ENCODE measurements around the gene SLC25A53. TPM values are rescaled to one million over a fixed set of nuclear protein-coding genes. Genes with fewer than 3 reads are reported as not detected.
A peak's percentile ranks its signal among the peaks of the same experiment; 100 is the strongest.

Gene SLC25A53, protein sequence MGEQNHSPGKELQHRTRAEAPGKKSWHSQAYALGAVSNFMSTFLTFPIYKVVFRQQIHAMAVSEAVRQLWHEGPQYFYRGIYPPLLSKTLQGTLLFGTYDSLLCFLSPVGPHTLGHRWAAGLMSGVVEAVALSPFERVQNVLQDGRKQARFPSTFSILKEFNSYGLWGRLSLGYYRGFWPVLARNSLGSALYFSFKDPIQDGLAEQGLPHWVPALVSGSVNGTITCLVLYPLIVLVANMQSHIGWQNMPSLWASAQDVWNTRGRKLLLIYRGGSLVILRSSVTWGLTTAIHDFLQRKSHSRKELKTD
- total RNA-seq = 10 to 100 TPM in 2 of 4 donors, not detected in 2; 17.1 to 23.3 TPM

DNA sequence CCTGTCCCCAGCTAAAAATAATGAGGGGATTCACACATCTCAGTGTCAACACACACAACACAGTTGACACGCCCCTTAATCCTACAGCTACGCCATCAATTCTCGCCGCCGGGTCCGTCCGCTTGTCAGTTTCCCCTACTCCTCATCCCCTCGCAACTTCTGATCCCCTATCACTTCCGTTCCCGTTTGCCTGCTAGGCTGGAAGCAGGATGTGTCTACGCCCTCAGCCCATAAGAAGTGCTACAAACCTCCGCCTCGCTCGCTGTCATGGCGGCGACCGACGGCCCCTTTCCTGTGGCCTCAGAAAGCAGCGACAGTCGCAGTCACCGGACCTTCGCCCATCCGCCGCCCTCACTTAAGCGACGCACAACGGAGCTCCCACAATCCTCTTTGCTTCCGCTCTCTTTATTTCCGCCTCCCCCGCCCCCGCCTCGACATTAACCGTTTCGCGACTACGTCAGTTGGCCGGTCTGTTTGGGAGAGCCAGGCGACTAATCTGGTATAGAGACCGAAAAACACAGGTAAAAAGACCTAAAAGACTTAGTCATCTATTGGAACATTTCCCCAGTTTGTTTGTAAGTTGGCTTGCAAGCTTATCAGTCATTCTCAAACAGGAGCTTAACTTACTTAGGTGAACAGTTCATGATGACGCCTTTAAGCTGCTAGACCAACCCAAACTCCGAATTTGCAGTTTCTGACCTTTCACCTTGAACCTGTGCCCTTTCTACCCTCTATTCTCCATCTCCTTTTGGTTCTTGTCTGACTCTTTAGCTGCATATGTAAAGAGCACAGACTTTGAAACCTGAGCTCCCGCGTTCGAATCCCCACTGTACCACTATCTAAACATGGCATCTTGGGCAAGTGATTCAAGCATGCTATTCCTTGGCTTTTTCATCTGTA lies at the start of gene SLC25A53:
Gene SLC25A53, minus strand, starts transcription at position 380 of the 900 bp plus-strand sequence. CDS start 51,752 bp downstream, outside the sequence.
- intact Hi-C loops (cut with DNase I; ENCODE audit: low total_unique reads) (no loop called here), in situ Hi-C loops (cut with MboI; ENCODE audit: low pct_ligation_motif_present in 1 of 4, low pct_unique_long_range_greater_than_20kb in 1 of 4, low sequenced_read_pairs in 3 of 4) (loop anchor here in 1 of 4 donors (25.0 kb wide), 1 partner anchor 470 kb away; the partner anchor contains the start of gene MORF4L2)
- Histone ChIP-seq H3K27me3 (no peaks in the 10 kb centered on the region), H3K4me1 (peaks cover 0 to 12% (median 0%) of the 10 kb centered on the region in 4 donors), H3K36me3 (no peaks in the 10 kb centered on the region), H3K4me3 (peak within 1 kb of the TSS; percentile 29 to 65 (median 53)), H3K27ac (peak within 1 kb of the TSS; percentile 89 to 92 (median 91)), H3K9me3 (no peaks in the 10 kb centered on the region)
- WGBS, 2 donors (ENCODE audit: low coverage in 1 of 2) = 0 to 45% methylated on average over 3 to 44 of the region's 44 CpGs
- peak; percentile 80 for DNase-seq
- TF ChIP-seq POLR2AphosphoS5 (IDR thresholded peaks at IDR 0.05) = peak; percentile 45 to 63 (median 49)
- TF ChIP-seq EP300 (IDR thresholded peaks at IDR 0.05; ENCODE audit: low read depth) = no peak
- TF ChIP-seq POLR2A (IDR thresholded peaks at IDR 0.05) = peak; percentile 68

DNA sequence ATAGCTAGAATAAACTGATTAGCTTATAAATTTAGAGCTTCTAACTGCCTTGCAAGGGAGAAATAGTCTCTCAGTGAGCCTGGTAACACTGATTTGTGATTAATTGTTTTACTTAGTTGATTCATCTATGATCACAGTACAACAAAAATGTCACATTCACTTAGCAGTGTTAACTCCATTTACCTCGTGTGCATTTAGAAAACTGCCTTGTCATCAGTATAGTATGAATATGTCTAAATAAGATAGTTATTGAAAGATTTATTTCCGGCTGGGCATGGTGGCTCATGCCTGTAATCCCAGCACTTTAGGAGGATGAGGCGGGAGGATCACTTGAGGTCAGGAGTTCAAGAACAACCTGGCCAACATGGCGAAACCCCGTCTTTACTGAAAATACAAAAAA lies 48.7 kb upstream of the SLC25A53 start:
- TF ChIP-seq EP300 (IDR thresholded peaks at IDR 0.05; ENCODE audit: low read depth) (no peak), POLR2AphosphoS5 (IDR thresholded peaks at IDR 0.05) (no peak), POLR2A (IDR thresholded peaks at IDR 0.05) (no peak)
- TF ChIP-seq, protein P1, sequence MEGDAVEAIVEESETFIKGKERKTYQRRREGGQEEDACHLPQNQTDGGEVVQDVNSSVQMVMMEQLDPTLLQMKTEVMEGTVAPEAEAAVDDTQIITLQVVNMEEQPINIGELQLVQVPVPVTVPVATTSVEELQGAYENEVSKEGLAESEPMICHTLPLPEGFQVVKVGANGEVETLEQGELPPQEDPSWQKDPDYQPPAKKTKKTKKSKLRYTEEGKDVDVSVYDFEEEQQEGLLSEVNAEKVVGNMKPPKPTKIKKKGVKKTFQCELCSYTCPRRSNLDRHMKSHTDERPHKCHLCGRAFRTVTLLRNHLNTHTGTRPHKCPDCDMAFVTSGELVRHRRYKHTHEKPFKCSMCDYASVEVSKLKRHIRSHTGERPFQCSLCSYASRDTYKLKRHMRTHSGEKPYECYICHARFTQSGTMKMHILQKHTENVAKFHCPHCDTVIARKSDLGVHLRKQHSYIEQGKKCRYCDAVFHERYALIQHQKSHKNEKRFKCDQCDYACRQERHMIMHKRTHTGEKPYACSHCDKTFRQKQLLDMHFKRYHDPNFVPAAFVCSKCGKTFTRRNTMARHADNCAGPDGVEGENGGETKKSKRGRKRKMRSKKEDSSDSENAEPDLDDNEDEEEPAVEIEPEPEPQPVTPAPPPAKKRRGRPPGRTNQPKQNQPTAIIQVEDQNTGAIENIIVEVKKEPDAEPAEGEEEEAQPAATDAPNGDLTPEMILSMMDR (IDR thresholded peaks at IDR 0.05) = no peak
- Histone ChIP-seq H3K27me3 (no peaks in the 10 kb centered on the region), H3K36me3 (no peaks in the 10 kb centered on the region), H3K27ac (no peak overlapping the region), H3K9me3 (no peaks in the 10 kb centered on the region), H3K4me3 (no peak overlapping the region), H3K4me1 (no peaks in the 10 kb centered on the region)
- no peak for DNase-seq
- in situ Hi-C loops (cut with MboI; ENCODE audit: low pct_ligation_motif_present in 1 of 4, low pct_unique_long_range_greater_than_20kb in 1 of 4, low sequenced_read_pairs in 3 of 4) (no loop called here), intact Hi-C loops (cut with DNase I; ENCODE audit: low total_unique reads) (no loop called here)
- WGBS, 2 donors (ENCODE audit: low coverage in 1 of 2) = 81 to 92% methylated on average over 2 to 5 of the region's 5 CpGs

DNA sequence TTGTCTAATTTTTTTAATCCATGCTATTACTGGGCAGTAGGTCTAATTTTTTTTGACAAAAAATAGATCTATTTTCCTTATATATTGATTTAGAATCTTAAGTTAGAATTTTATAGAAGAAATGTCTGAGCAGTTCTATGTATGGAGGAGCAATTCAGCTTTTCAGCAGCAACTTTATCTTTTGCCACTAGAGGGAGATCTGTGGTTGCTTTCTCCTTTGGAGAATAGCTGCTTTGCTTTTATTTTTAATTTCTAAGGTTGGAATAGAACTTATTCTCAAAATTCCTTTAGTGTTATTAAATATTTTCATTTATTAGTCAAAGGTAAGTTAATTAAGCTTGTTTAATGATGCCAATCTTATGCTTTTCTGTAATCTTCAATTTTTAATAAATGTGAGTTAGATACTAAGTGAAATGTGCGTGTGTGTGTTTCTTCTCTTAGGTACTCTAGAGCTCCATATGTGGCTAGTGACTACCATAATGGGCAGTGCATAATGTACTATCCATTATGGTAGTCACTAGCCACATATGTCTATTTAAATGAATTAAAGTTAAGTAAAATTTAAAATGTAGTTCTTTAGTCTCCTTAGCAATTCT lies 38.8 kb upstream of the SLC25A53 start:
- Histone ChIP-seq H3K36me3 (no peaks in the 10 kb centered on the region), H3K9me3 (no peaks in the 10 kb centered on the region), H3K4me3 (no peak overlapping the region), H3K4me1 (no peaks in the 10 kb centered on the region), H3K27ac (no peak overlapping the region), H3K27me3 (no peaks in the 10 kb centered on the region)
- intact Hi-C loops (cut with DNase I; ENCODE audit: low total_unique reads) (no loop called here), in situ Hi-C loops (cut with MboI; ENCODE audit: low pct_ligation_motif_present in 1 of 4, low pct_unique_long_range_greater_than_20kb in 1 of 4, low sequenced_read_pairs in 3 of 4) (no loop called here)
- TF ChIP-seq POLR2AphosphoS5 (IDR thresholded peaks at IDR 0.05) (no peak), EP300 (IDR thresholded peaks at IDR 0.05; ENCODE audit: low read depth) (no peak), POLR2A (IDR thresholded peaks at IDR 0.05) (no peak)
- TF ChIP-seq, protein P1 (IDR thresholded peaks at IDR 0.05) = peak; percentile 34 to 77 (median 54)
- DNase-seq = no peak
- whole genome bisulfite sequencing, 2 donors (ENCODE audit: low coverage in 1 of 2) = 92 to 100% methylated on average over 1 of the region's 1 CpG

DNA sequence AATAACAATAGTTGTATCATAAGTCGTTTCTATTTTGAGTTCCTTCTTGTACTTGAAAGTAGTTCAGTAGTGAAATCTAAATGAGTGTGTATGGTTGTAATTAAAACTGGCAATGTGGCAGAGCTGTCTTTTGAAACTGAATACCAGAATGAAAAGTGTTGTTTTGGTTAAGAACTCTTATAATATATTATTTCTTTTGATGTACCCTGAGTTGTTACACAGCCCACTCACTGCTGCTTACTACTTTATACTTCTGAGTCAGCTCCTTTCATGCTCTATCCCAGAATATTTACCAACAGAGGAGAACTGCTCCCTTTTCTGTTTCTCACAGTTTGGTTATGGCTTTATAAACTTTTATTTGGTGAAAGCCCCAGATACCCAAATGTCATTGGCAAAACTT lies 38.2 kb upstream of the SLC25A53 start:
- intact Hi-C loops (cut with DNase I; ENCODE audit: low total_unique reads) (no loop called here), in situ Hi-C loops (cut with MboI; ENCODE audit: low pct_ligation_motif_present in 1 of 4, low pct_unique_long_range_greater_than_20kb in 1 of 4, low sequenced_read_pairs in 3 of 4) (no loop called here)
- no peaks in the 10 kb centered on the region for H3K36me3 ChIP-seq
- no peak overlapping the region for H3K27ac ChIP-seq
- 16% methylated on average over 1 of the region's 1 CpG; no CpG with 5 or more reads in 1 of the 2 donors for WGBS, 2 donors (ENCODE audit: low coverage in 1 of 2)
- no peaks in the 10 kb centered on the region for H3K27me3 ChIP-seq
- no peak overlapping the region for H3K4me3 ChIP-seq
- TF ChIP-seq, protein P1 (IDR thresholded peaks at IDR 0.05) = no peak
- TF ChIP-seq EP300 (IDR thresholded peaks at IDR 0.05; ENCODE audit: low read depth) (no peak), POLR2A (IDR thresholded peaks at IDR 0.05) (no peak), POLR2AphosphoS5 (IDR thresholded peaks at IDR 0.05) (no peak)
- DNase-seq = no peak
- no peaks in the 10 kb centered on the region for H3K9me3 ChIP-seq
- no peaks in the 10 kb centered on the region for H3K4me1 ChIP-seq

Data from transverse colon (tissue), 4 donors.